Activated CD4-positive, alpha-beta T cell treated with anti-CD3 and anti-CD28 coated beads, Interleukin-2, amount 10 ng/mL, durations not matched to agents 7 days and 5 days (primary cell): Measurements from ENCODE around the gene IFNL1. TPM values are rescaled to one million over a fixed set of nuclear protein-coding genes. Genes with fewer than 3 reads are reported as not detected.
"Not testable (repeated sequence)": the region's sequence is repeated elsewhere in the genome, so short reads cannot be mapped to it uniquely, and the experiment has no call there.

Experiments used
- CTCF ChIA-PET: fragments of 350-600 bp; sonication (Branson Sonifier 250); formaldehyde crosslinking; loops from one replicate; lab custom pipeline; 2021; ENCODE audit warnings: antibody characterized with exemption; lab: Charles Lee
- POLR2A ChIA-PET: fragments of 350-600 bp; sonication (Branson Sonifier 250); formaldehyde crosslinking; loops from one replicate; lab custom pipeline; 2021; ENCODE audit warnings: antibody characterized with exemption; lab: Charles Lee
- DNase-seq: peaks from one replicate; pipeline ENCODE4 v3.0.0-alpha.2; 2020
- H3K27ac Mint-ChIP-seq: one replicate; pipeline ENCODE4 v1.8.0; 2021; ENCODE audit warnings: mild to moderate bottlenecking, moderate library complexity, mixed read lengths
- H3K27me3 Mint-ChIP-seq: one replicate; pipeline ENCODE4 v1.8.0; 2021; ENCODE audit warnings: mixed read lengths
- H3K36me3 Mint-ChIP-seq: one replicate; pipeline ENCODE4 v1.8.0; 2021; ENCODE audit warnings: low read depth, mixed read lengths
- H3K4me1 Mint-ChIP-seq: one replicate; pipeline ENCODE4 v1.8.0; 2021; ENCODE audit warnings: mixed read lengths
- H3K4me3 Mint-ChIP-seq: one replicate; pipeline ENCODE4 v1.8.0; 2021; ENCODE audit warnings: mild to moderate bottlenecking, moderate library complexity, mixed read lengths
- H3K9me3 Mint-ChIP-seq: one replicate; pipeline ENCODE4 v1.8.0; 2021; ENCODE audit warnings: mixed read lengths
- total RNA-seq, 2 experiments: library from RNA; stranded (reverse); gene quantifications; one replicate each; pipeline ENCODE4 v1.2.3, GENCODE V29; 2021

IFNL1 gene
- total RNA-seq, 2 experiments from 2014 or later, result not detected

DNA sequence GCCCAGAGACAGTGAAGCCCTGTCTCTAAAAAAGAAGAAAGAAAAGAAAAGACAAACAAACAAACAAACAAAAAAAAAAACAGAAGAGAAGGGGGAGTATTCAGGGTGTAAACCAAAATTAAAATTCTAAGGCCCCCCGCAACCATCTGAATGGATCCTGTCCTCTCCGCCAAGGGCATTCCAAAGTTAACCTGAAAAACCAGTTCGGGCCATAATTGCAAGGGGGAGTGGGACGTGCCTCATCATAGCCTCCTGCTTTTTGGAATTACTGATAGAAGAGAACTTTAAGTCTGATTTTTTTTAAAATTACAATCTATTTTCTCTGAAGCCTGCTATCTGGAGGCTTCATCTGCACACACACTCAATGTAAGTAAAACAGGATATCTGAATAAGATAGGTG lies 33.7 kb upstream of the IFNL1 start:
- no peaks in the 10 kb centered on the region for H3K4me1 Mint-ChIP-seq
- no peak overlapping the region for H3K27ac Mint-ChIP-seq
- H3K4me3 Mint-ChIP-seq, result no peak overlapping the region
- ChIA-PET POLR2A (no interaction called here), CTCF (interaction anchor here (0.5 to 0.8 kb wide), 2 partner anchors 51 to 412 kb away, joined by 3 to 5 read pairs; no protein-coding TSS in a partner anchor)
- H3K27me3 Mint-ChIP-seq, result peaks cover 40% of the 10 kb centered on the region
- H3K9me3 Mint-ChIP-seq, result no peaks in the 10 kb centered on the region
- H3K36me3 Mint-ChIP-seq, result no peaks in the 10 kb centered on the region
- no peak for DNase-seq

DNA sequence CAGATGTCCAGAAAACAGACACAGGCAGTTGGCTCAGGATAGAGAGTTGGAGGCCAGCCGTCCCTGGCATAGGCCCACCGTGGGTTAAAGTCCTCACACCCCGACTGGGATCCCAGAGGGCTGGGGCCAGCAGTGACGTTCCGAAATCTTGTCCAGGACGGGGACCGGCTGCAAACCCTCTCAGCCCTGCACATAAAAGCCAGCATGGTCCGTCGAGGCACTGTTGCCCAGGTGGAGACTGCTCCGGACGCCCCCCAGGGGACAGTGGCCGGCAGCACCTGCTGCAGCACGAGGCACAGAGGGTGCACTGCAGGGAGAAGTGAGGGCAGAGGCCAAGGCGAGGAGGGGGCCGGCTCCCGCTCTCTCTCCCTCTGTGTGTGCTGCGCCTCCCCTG lies 32.3 kb upstream of the IFNL1 start:
- no peak overlapping the region for H3K27ac Mint-ChIP-seq
- H3K36me3 Mint-ChIP-seq, result no peaks in the 10 kb centered on the region
- H3K9me3 Mint-ChIP-seq, result no peaks in the 10 kb centered on the region
- H3K4me1 Mint-ChIP-seq, result no peaks in the 10 kb centered on the region
- ChIA-PET CTCF (no interaction called here), POLR2A (interaction anchor here (0.6 kb wide), 1 partner anchor 26 kb away, joined by 4 read pairs; no protein-coding TSS in a partner anchor)
- H3K27me3 Mint-ChIP-seq, result peaks cover 42% of the 10 kb centered on the region
- no peak for DNase-seq
- H3K4me3 Mint-ChIP-seq, result no peak overlapping the region

DNA sequence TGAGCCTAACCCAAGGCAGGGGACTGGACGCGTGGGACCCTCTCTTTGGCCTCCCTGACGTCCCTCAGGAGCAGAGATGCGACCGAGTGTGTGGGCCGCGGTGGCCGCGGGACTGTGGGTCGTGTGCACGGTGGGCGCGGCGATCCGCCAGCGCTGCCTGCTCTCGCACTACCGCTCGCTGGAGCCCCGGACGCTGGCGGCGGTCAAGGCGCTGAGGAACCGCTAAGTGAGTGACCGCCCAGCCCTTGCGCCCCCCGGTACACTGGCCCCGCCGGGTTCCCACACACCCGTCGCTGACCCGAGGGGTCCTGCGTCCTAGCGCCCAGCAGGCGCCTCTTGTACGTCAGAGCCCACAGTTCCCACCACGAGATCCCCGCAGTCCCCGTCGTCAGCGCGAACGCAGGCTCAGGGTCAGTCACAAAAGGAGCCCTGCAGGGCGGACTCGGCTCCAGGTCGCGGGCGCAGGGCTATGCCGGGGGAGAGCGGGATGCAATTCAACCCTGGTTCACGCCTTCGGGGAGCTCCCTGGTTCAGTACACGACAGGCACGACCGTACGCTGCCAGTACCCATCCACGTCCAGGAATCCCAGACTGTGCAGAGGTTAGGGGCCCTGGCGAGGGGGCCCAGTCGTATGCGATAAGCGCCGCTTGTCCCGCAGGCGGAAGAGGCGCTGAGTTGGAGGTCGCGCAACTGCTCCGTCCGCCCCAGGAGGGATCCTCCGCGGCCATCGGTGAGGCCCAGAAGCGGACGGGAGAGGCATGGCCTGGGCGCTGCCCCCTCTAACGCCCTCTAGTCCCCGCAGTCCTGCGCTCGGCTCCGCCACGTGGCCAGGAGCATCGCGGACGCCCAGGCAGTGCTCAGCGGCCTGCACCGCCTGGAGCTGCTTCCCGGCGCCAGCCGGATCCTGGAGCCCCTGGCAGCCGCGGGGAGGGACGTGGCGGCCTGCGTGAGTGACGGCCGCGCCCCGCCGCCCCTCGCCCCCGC lies 31.6 kb upstream of the IFNL1 start:
- peaks cover 42% of the 10 kb centered on the region for H3K27me3 Mint-ChIP-seq
- no peak for DNase-seq
- H3K4me1 Mint-ChIP-seq, result no peaks in the 10 kb centered on the region
- ChIA-PET POLR2A (no interaction called here), CTCF (interaction anchor here (1.2 kb wide), 1 partner anchor 9 kb away, joined by 3 read pairs; no protein-coding TSS in a partner anchor)
- no peaks in the 10 kb centered on the region for H3K9me3 Mint-ChIP-seq
- H3K4me3 Mint-ChIP-seq, result no peak overlapping the region
- H3K27ac Mint-ChIP-seq, result no peak overlapping the region
- H3K36me3 Mint-ChIP-seq, result no peaks in the 10 kb centered on the region

DNA sequence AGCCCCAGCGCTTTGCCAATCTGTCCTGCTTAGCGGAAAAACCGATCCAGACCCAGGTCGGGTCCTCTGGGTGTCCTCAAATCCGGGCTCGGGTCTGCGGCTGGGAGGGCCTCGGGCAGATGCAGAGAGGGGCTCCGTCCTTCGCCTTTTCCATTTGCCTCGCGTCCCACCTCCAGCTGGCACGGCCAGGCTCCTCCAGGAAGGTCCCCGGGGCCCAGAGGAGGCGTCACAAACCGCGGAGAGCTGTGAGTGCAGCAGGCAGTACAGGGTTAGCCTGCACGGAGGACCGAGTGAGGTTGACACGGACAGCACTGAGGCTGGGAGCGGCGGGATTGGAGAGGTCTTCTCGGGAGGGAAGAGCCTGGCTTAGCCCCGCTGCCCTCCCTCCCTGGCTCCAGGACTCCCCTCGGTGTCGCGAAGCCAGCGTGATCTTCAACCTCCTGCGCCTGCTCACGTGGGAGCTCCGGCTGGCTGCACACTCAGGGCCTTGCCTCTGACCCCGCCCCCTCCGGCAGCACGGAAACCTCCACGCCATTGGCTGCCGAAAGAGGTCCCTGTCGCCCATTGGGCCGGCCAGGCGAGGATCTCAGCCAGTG lies 30.8 kb upstream of the IFNL1 start:
- Mint-ChIP-seq H3K4me3 (no peak overlapping the region), H3K27me3 (peaks cover 43% of the 10 kb centered on the region), H3K27ac (no peak overlapping the region), H3K9me3 (no peaks in the 10 kb centered on the region), H3K36me3 (no peaks in the 10 kb centered on the region), H3K4me1 (no peaks in the 10 kb centered on the region)
- ChIA-PET CTCF (interaction anchor here (1.2 kb wide), 1 partner anchor 8 kb away, joined by 3 read pairs; no protein-coding TSS in a partner anchor), POLR2A (no interaction called here)
- DNase-seq, result no peak

DNA sequence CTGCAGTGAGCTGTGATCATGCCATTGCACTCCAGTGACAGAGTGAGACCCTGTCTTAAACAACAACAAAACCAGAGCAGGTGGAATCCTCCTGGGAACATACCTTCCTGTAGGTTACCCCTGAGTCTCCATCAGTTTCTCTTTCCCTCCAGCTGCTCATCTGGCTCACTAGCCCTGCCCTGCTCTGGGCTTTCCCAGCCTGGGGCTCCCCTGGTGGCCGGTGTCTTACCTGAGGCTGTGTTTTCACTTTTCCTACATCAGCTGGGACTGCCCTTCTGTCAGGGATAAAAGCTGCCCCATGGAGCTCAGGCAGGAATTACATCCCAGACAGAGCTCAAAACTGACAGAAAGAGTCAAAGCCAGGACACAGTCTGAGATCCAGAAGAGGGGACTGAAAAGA lies 28.1 kb upstream of the IFNL1 start, which contains the start of gene IFNL2:
Gene IFNL2 (plus strand): TSS at position 312 of the 400 bp plus-strand sequence. CDS start 173 bp downstream, outside the sequence.
- peaks cover 33% of the 10 kb centered on the region for H3K27me3 Mint-ChIP-seq
- not testable (repeated sequence) for H3K27ac Mint-ChIP-seq, H3K36me3 Mint-ChIP-seq, H3K9me3 Mint-ChIP-seq, H3K4me3 Mint-ChIP-seq, DNase-seq, H3K4me1 Mint-ChIP-seq
- CTCF ChIA-PET, result interaction anchor here (0.6 kb wide), 1 partner anchor 955 kb away, joined by 4 read pairs; no protein-coding TSS in a partner anchor
- POLR2A ChIA-PET, result interaction anchor here (0.6 kb wide), 1 partner anchor 289 kb away, joined by 3 read pairs; no protein-coding TSS in a partner anchor

DNA sequence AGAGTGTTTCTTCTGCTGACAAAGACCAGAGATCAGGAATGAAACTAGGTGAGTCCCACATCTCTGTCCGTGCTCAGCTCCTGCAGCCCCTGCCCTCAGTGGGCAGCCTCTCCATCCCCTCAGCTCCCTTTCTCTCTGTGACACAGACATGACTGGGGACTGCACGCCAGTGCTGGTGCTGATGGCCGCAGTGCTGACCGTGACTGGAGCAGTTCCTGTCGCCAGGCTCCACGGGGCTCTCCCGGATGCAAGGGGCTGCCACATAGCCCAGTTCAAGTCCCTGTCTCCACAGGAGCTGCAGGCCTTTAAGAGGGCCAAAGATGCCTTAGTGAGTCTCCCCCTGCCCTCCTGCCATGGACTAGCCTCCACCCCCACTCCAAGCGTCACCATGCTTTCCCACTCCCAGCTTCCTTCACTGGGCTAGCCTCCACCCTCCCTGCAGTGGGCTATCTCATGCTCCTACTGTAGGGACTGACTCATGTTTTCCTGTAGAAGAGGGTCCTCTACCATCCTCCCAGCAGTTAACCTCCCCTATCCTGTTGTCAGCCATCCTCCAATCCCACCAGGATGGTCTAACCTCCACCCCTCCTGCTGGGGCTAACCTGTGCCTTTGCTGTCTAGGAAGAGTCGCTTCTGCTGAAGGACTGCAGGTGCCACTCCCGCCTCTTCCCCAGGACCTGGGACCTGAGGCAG lies 27.5 kb upstream of the IFNL1 start:
- CTCF ChIA-PET, H3K27ac Mint-ChIP-seq, H3K9me3 Mint-ChIP-seq, DNase-seq, H3K36me3 Mint-ChIP-seq, POLR2A ChIA-PET, H3K4me1 Mint-ChIP-seq, H3K4me3 Mint-ChIP-seq: not testable (repeated sequence)
- peaks cover 27% of the 10 kb centered on the region for H3K27me3 Mint-ChIP-seq

DNA sequence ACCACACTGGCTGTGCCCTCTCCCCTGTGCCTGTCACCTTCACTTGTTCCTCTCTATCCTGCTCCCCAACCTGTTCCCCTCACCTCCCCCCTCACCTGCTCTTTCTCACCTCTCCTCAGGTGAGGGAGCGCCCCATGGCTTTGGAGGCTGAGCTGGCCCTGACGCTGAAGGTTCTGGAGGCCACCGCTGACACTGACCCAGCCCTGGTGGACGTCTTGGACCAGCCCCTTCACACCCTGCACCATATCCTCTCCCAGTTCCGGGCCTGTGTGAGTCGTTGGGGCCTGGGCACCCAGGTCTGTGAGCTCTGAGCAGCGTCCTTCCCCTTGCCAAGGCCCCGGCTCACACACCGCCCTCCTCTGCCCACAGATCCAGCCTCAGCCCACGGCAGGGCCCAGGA lies 26.8 kb upstream of the IFNL1 start:
- H3K4me1 Mint-ChIP-seq, H3K27ac Mint-ChIP-seq, H3K4me3 Mint-ChIP-seq, DNase-seq, CTCF ChIA-PET, POLR2A ChIA-PET, H3K9me3 Mint-ChIP-seq, H3K36me3 Mint-ChIP-seq: not testable (repeated sequence)
- H3K27me3 Mint-ChIP-seq, result peaks cover 23% of the 10 kb centered on the region

DNA sequence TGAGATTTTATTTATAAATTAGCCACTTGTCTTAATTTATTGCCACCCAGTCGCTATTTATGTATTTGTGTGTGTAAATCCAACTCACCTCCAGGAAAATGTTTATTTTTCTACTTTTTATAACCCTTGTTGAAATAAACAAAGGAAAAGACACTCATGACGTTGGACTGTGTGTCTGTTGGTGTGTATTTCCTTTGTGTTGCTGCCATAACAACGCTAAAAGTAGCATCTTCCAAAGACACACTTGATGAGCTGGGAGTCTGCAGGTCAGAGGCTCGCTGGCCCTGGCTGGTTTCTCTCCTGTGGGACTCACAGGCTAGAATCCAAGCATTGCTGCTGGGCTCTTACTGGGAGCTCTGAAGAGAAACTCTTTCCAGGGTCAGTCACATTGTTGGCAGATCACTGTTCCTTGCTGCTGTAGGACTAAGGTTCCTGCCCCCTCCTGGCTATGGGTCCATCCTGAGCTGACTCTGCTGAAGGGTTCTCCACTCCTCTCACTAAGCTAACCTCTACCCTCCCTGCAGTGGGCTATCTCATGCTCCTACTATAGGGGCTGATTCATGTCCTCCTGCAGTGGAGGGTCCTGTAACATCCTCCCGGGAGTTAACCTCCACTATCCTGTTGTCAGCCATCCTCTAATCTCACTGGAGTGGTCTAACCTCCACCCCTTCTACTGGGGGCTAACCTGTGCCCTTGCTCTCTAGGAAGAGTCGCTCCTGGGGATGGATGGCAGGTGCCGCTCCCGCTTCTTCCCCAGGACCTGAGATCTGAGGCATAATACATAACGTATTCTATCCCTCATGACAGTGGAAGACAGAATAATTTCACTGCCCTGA lies 26.0 kb upstream of the IFNL1 start:
- no peak overlapping the region for H3K4me3 Mint-ChIP-seq
- peaks cover 17% of the 10 kb centered on the region for H3K27me3 Mint-ChIP-seq
- H3K4me1 Mint-ChIP-seq, result no peaks in the 10 kb centered on the region
- no peak overlapping the region for H3K27ac Mint-ChIP-seq
- ChIA-PET CTCF (no interaction called here), POLR2A (no interaction called here)
- H3K36me3 Mint-ChIP-seq, result no peaks in the 10 kb centered on the region
- H3K9me3 Mint-ChIP-seq, result no peaks in the 10 kb centered on the region
- no peak for DNase-seq

DNA sequence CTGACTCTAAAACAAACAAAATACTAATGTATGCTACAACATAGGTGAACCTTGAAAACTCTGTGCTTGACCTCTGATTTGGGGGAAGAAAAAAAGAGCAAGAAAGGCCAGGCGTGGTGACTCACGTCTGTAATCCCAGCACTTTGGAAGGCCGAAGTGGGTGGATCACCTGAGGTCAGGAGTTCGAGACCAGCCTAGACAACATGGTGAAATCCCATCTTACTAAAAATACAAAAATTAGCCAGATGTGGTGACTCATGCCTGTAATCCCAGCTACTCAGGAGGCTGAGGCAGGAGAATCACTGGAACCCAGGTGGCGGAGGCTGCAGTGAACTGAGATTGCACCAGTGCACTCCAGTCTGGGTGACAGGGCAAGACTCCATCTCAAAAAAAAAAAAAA lies 22.3 kb upstream of the IFNL1 start:
- H3K4me1 Mint-ChIP-seq, H3K27ac Mint-ChIP-seq, H3K27me3 Mint-ChIP-seq, H3K4me3 Mint-ChIP-seq, H3K9me3 Mint-ChIP-seq, DNase-seq, H3K36me3 Mint-ChIP-seq: not testable (repeated sequence)
- ChIA-PET POLR2A (interaction anchor here (0.7 kb wide), 1 partner anchor 10 kb away, joined by 3 read pairs; no protein-coding TSS in a partner anchor), CTCF (interaction anchor here (0.9 to 1.5 kb wide), 2 partner anchors 8 to 263 kb away, joined by 3 read pairs; no protein-coding TSS in a partner anchor)

DNA sequence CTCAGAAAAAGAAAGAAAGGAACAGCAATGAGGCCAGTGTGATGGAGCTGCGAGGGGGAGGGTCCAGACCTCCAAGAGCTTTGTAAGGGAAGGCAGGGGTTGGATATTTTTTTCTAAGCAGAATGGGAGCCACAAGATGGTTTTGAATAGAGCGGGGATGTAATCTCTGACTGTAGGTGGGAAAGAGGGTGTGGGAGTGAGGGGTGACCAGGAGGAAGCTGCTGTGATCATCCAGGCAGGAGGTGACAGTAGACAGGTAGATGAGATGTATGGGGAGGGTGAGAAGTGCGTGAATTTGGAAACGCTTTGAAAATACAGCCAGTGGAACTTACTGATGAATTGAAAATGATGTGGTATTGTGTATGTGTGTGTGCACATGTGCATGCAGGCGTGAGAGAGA lies 20.6 kb upstream of the IFNL1 start:
- H3K27me3 Mint-ChIP-seq, result peaks cover 5% of the 10 kb centered on the region
- H3K4me1 Mint-ChIP-seq, result no peaks in the 10 kb centered on the region
- H3K36me3 Mint-ChIP-seq, result no peaks in the 10 kb centered on the region
- H3K9me3 Mint-ChIP-seq, result no peaks in the 10 kb centered on the region
- H3K27ac Mint-ChIP-seq, result no peak overlapping the region
- POLR2A ChIA-PET, result no interaction called here
- DNase-seq, result no peak
- CTCF ChIA-PET, result no interaction called here
- H3K4me3 Mint-ChIP-seq, result no peak overlapping the region

DNA sequence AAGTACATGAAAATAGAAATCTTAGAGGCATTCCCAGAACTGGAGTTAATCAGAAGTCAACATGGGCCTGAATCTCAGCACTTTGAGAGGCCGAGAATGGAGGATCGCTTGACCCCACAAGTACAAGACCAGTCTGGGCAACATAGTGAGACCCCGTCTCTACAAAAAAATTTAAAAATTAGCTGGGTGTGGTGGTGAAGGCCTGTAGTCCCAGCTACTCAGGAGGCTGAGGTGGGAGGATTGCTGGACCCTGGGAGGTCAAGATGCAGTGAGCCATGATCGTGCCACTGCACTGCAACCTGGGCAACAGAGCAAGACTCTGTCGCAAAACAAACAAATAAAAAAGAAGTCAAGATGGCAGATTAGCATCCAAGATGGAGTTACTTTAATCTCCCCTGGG lies 19.5 kb upstream of the IFNL1 start:
- Mint-ChIP-seq H3K4me3 (no peak overlapping the region), H3K4me1 (no peaks in the 10 kb centered on the region), H3K9me3 (no peaks in the 10 kb centered on the region), H3K36me3 (no peaks in the 10 kb centered on the region), H3K27ac (no peak overlapping the region), H3K27me3 (peaks cover 3% of the 10 kb centered on the region)
- DNase-seq, result no peak
- ChIA-PET CTCF (interaction anchor here (0.9 kb wide), 1 partner anchor 20 kb away, joined by 3 read pairs; the partner anchor contains the start of gene IFNL1), POLR2A (no interaction called here)

DNA sequence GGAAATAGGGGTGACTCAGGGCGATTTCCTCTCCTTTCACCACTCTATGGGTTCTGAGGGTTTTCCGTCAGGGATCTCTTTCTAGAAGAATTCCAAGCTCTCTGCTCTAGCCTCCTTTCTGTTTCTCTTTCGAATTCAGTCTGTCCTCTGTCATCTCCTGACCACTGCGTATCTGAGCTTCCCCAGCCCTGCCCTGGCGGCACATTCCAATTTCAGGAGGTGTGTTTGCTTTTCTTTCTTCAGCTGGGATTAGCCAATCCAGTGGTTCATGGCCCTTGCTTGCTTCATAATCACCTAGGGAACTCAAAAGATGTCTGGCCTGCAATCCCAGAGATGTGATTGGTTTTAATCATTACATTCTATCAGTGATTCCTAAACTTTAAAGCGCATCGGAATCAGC lies 18.6 kb upstream of the IFNL1 start:
- DNase-seq, result no peak
- ChIA-PET POLR2A (no interaction called here), CTCF (no interaction called here)
- Mint-ChIP-seq H3K9me3 (no peaks in the 10 kb centered on the region), H3K4me1 (no peaks in the 10 kb centered on the region), H3K27ac (no peak overlapping the region), H3K27me3 (peaks cover 3% of the 10 kb centered on the region), H3K4me3 (no peak overlapping the region), H3K36me3 (no peaks in the 10 kb centered on the region)
